Retina (tissue), 1 donor: ENCODE measurements around the gene CTR9.

Experiments used
- DNase-seq: peaks from one replicate; pipeline ENCODE4 v3.0.0-alpha.2; 2016

Gene CTR9

GRCh38 chr11:10750838-10751580 is at the start of gene CTR9:
Gene CTR9 (plus strand): TSS chr11:10751246. CDS start chr11:10751413, 167 bp downstream.
- peak; percentile 99 for DNase-seq

- DNase-seq, result no peak
Observed at GRCh38 chr11:10701982-10702381, 49.1 kb upstream of the CTR9 start.

GRCh38 chr11:10708131-10708530 is 42.9 kb upstream of the CTR9 start:
- DNase-seq, result no peak

- DNase-seq, result no peak
Observed at GRCh38 chr11:10709299-10710086, 41.6 kb upstream of the CTR9 start.

GRCh38 chr11:10715571-10715970 is 35.5 kb upstream of the CTR9 start:
- no peak for DNase-seq

GRCh38 chr11:10716122-10716521 is 34.9 kb upstream of the CTR9 start:
- DNase-seq, result no peak

- DNase-seq, result no peak
Observed at GRCh38 chr11:10716543-10717259, 34.3 kb upstream of the CTR9 start.

- DNase-seq, result no peak
Observed at GRCh38 chr11:10719616-10720015, 31.4 kb upstream of the CTR9 start.

- no peak for DNase-seq
Observed at GRCh38 chr11:10720881-10721376, 30.1 kb upstream of the CTR9 start.

- DNase-seq, result no peak
Observed at GRCh38 chr11:10722307-10722706, 28.7 kb upstream of the CTR9 start.

GRCh38 chr11:10725114-10725906 is 25.7 kb upstream of the CTR9 start:
- DNase-seq, result no peak

- no peak for DNase-seq
Observed at GRCh38 chr11:10725907-10726253, 25.2 kb upstream of the CTR9 start.

- DNase-seq, result no peak
Observed at GRCh38 chr11:10727146-10727851, 23.7 kb upstream of the CTR9 start.

GRCh38 chr11:10728154-10728553 is 22.9 kb upstream of the CTR9 start:
- no peak for DNase-seq

- peak; percentile 77 for DNase-seq
Observed at GRCh38 chr11:10728789-10729472, 22.1 kb upstream of the CTR9 start.

- no peak for DNase-seq
Observed at GRCh38 chr11:10730151-10730550, 20.9 kb upstream of the CTR9 start.

- DNase-seq, result no peak
Observed at GRCh38 chr11:10731064-10731680, 19.9 kb upstream of the CTR9 start.

- DNase-seq, result peak; percentile 96
Observed at GRCh38 chr11:10735481-10736475, 15.3 kb upstream of the CTR9 start.

- DNase-seq, result no peak
Observed at GRCh38 chr11:10742460-10743208, 8.4 kb upstream of the CTR9 start.
